HCT116 (cell line): Measurements from ENCODE around the gene CAMK2N1. TPM values are rescaled to one million over a fixed set of nuclear protein-coding genes. Genes with fewer than 3 reads are reported as not detected.

Experiments
- ATAC-seq: fragments of 200-7000 bp; cut with Tn5 transposase; 2 replicates; pipeline ENCODE4 v1.9.1; 2020; ENCODE audit warnings: mild to moderate bottlenecking, moderate library complexity
- BruUV-seq: library from RNA; stranded (reverse); fragments of 400-500 nt; replicated peaks from 2 replicates; lab custom pipeline; 2021; lab: Mats Ljungman, UMichigan
- CTCF ChIA-PET: fragments of 300-600 bp; sonication (Branson Sonifier 250); formaldehyde crosslinking; loops from one replicate; lab custom pipeline; 2021; ENCODE audit warnings: antibody characterized with exemption; lab: Charles Lee
- POLR2A ChIA-PET: fragments of 300-600, 350-600 bp; sonication (Branson Sonifier 250); formaldehyde crosslinking; loops from one replicate; lab custom pipeline; 2021; ENCODE audit warnings: antibody characterized with exemption; lab: Charles Lee
- RAD21 ChIA-PET, 2 experiments: fragments of 300-600 bp; sonication (Branson Sonifier 250); formaldehyde crosslinking; loops; one replicate each; lab custom pipeline; 2023; ENCODE audit warnings: low total read pairs in 2 of 2; ENCODE audit not compliant: uncharacterized antibody in 2 of 2, unreplicated experiment in 2 of 2, low non-redundant PET in 1 of 2; lab: Charles Lee
- DNase-seq: peaks from one replicate; pipeline ENCODE4 v3.0.0-alpha.2; 2010; ENCODE audit warnings: low read depth, low spot score
- H2AFZ ChIP-seq: fragments of 200-600 bp; shearing (Covaris generic), sonication (generic); 2 replicates; pipeline ENCODE4 v1.6.1; 2017; ENCODE audit warnings: low read depth, mixed run types, mixed read lengths, antibody characterized with exemption, low read length; ENCODE audit not compliant: poor library complexity, severe bottlenecking
- H3K27ac ChIP-seq: 2 replicates; pipeline ENCODE4 v1.5.1; 2012; ENCODE audit warnings: low read depth, low read length
- H3K27me3 ChIP-seq: fragments of 200-600 bp; sonication (generic); 2 replicates; pipeline ENCODE4 v1.6.1; 2016; ENCODE audit warnings: mixed run types, low read length, mixed read lengths; ENCODE audit not compliant: insufficient read depth
- H3K36me3 ChIP-seq, 2 experiments: fragments of 200-500 bp in 1 of 2; fragments of 200-600 bp in 1 of 2; sonication (Bioruptor generic) in 1 of 2; sonication (generic) in 1 of 2; 2 replicates each; pipeline versions ENCODE4 v1.5.1 to v1.6.1; 2014 to 2016; ENCODE audit warnings: low read length in 2 of 2, inconsistent platforms in 1 of 2, mixed read lengths in 1 of 2, mixed run types in 1 of 2; ENCODE audit not compliant: insufficient read depth in 2 of 2, control insufficient read depth in 1 of 2
- H3K4me1 ChIP-seq, 2 experiments: fragments of 200-600 bp in 1 of 2; sonication (generic) in 1 of 2; 2 replicates each; pipeline versions ENCODE4 v1.5.1 to v1.6.1; 2012 to 2017; ENCODE audit warnings: low read length in 2 of 2, inconsistent platforms in 1 of 2, mild to moderate bottlenecking in 1 of 2, mixed read lengths in 1 of 2, mixed run types in 1 of 2, moderate library complexity in 1 of 2; ENCODE audit not compliant: insufficient read depth in 2 of 2, control insufficient read depth in 1 of 2
- H3K4me2 ChIP-seq: fragments of 200-600 bp; sonication (generic); 2 replicates; pipeline ENCODE4 v1.6.1; 2017; ENCODE audit warnings: mixed run types, low read length, mixed read lengths
- H3K4me3 ChIP-seq, 2 experiments: fragments of 200-600 bp in 1 of 2; sonication (generic) in 1 of 2; replicated peaks in 1 of 2; 2 replicates each; pipeline ENCODE4 v1.5.1; 2011 to 2016; ENCODE audit warnings: low read length in 2 of 2, control low read depth in 1 of 2, low read depth in 1 of 2, mild to moderate bottlenecking in 1 of 2, mixed read lengths in 1 of 2, mixed run types in 1 of 2
- H3K79me2 ChIP-seq: fragments of 200-600 bp; sonication (generic); 2 replicates; pipeline ENCODE4 v1.6.1; 2017; ENCODE audit warnings: mild to moderate bottlenecking, mixed run types, low read length, moderate library complexity, mixed read lengths; ENCODE audit not compliant: insufficient read depth
- H3K9ac ChIP-seq: fragments of 200-600 bp; sonication (generic); 2 replicates; pipeline ENCODE4 v1.6.1; 2016; ENCODE audit warnings: low read length, mixed read lengths
- H3K9me2 ChIP-seq: fragments of 200-600 bp; sonication (generic), shearing (Covaris generic); 2 replicates; pipeline ENCODE4 v1.6.1; 2017; ENCODE audit warnings: mixed run types, mild to moderate bottlenecking, moderate library complexity; ENCODE audit not compliant: insufficient read depth
- H3K9me3 ChIP-seq, 2 experiments: fragments of 200-500 bp in 1 of 2; fragments of 200-600 bp in 1 of 2; sonication (Bioruptor generic) in 1 of 2; sonication (generic) in 1 of 2; 2 replicates each; pipeline ENCODE4 v1.6.1; 2014 to 2017; ENCODE audit warnings: low read length in 2 of 2, mixed read lengths in 2 of 2, inconsistent platforms in 1 of 2, low read depth in 1 of 2, mild to moderate bottlenecking in 1 of 2, mixed run types in 1 of 2, moderate library complexity in 1 of 2; ENCODE audit not compliant: control insufficient read depth in 1 of 2, insufficient read depth in 1 of 2
- H4K20me1 ChIP-seq: fragments of 200-600 bp; sonication (generic), shearing (Covaris generic); 2 replicates; pipeline ENCODE4 v1.6.1; 2017; ENCODE audit warnings: mixed run types, mild to moderate bottlenecking, moderate library complexity; ENCODE audit not compliant: insufficient read depth
- FOSL1 ChIP-seq: IDR thresholded peaks from 2 replicates; pipeline ENCODE4 v1.6.1; 2012; ENCODE audit warnings: low read depth
- POLR2AphosphoS5 ChIP-seq: IDR thresholded peaks from 2 replicates; pipeline ENCODE4 v1.6.1; 2011; ENCODE audit warnings: mild to moderate bottlenecking, low read depth, low read length, moderate library complexity
- SIN3A ChIP-seq: IDR thresholded peaks from 2 replicates; pipeline ENCODE4 v1.6.1; 2012; ENCODE audit warnings: low read depth
- SRF ChIP-seq: IDR thresholded peaks from 2 replicates; pipeline ENCODE4 v1.6.1; 2012; ENCODE audit warnings: low read depth
- TCF7L2 ChIP-seq: IDR thresholded peaks from 2 replicates; pipeline ENCODE4 v1.7.0; 2011; ENCODE audit warnings: borderline replicate concordance, inconsistent platforms; ENCODE audit not compliant: insufficient read depth, insufficient read length; ENCODE audit errors: extremely low read depth
- YY1 ChIP-seq: IDR thresholded peaks from 2 replicates; pipeline ENCODE4 v1.6.1; 2011; ENCODE audit warnings: low read length, low read depth, moderate library complexity, mild to moderate bottlenecking; ENCODE audit not compliant: insufficient replicate concordance; ENCODE audit errors: extremely low read depth
- ZNF274 ChIP-seq: fragments of 200-500 bp; sonication (Bioruptor generic); IDR thresholded peaks from 2 replicates; pipeline ENCODE4 v1.6.1; 2014; ENCODE audit warnings: mild to moderate bottlenecking, low read depth, low read length, inconsistent platforms
- intact Hi-C: fragments of 100-400 bp; cut with micrococcal nuclease; formaldehyde crosslinking; loops from 2 replicates; pipeline ENCODE4 v1.10.0; 2022
- total RNA-seq: library from RNA; stranded (reverse); gene quantifications from one replicate; pipeline ENCODE4 v1.2.1, GENCODE V29; 2021; ENCODE audit not compliant: unreplicated experiment
- TF ChIP-seq, protein P1 (sequence below): IDR thresholded peaks from 2 replicates; pipeline ENCODE4 v1.6.1; 2012
- TF ChIP-seq, protein P2 (sequence below): IDR thresholded peaks from 2 replicates; pipeline ENCODE4 v1.6.1; 2012

CAMK2N1 gene
- total RNA-seq, 1 experiment from 2014 or later: 20.5 TPM

DNA sequence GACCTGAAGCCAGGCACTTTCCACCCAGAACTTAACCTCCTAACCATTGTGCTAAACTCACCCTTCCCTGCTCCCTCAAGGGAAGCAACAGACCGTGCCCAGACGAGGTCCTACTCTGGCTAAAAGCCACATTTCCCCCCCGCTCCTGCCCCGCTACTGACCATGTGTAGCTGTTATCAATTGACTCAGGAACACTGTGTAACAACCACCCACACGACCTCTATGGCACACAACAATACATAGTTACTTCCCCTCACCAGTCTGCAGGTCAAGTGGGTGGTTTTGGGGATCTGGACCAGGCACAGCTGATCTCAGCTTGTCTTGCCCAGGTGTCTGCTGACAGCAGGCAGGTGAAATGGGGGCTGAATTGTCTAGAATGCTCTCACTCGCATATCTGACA lies 40.1 kb downstream of the CAMK2N1 start:
- Histone ChIP-seq H3K9me2 (no peaks in the 10 kb centered on the region), H3K9me3 (no peaks in the 10 kb centered on the region), H3K4me3 (no peak overlapping the region), H3K27me3 (no peaks in the 10 kb centered on the region; the same call in 1 of the 2 replicates), H3K4me2 (no peak overlapping the region), H3K27ac (no peak overlapping the region), H4K20me1 (no peaks in the 10 kb centered on the region), H3K4me1 (peaks cover 0 to 7% of the 10 kb centered on the region in 2 experiments; a peak in 2 of 4 replicates), H3K9ac (no peak overlapping the region), H3K79me2 (no peaks in the 10 kb centered on the region), H3K36me3 (no peaks in the 10 kb centered on the region), H2AFZ (no peak overlapping the region)
- ATAC-seq: no peak
- ChIA-PET POLR2A (no interaction called here), CTCF (interaction anchor here (1.0 kb wide), 1 partner anchor 12 kb away, joined by 3 read pairs; no protein-coding TSS in a partner anchor), RAD21 (no interaction called here)
- no peak for DNase-seq
- no TSS peak for BruUV-seq
- TF ChIP-seq FOSL1: no peak
- no peak for TF ChIP-seq SIN3A
- TF ChIP-seq, protein P1, sequence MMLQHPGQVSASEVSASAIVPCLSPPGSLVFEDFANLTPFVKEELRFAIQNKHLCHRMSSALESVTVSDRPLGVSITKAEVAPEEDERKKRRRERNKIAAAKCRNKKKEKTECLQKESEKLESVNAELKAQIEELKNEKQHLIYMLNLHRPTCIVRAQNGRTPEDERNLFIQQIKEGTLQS: no peak
- TF ChIP-seq TCF7L2: no peak
- no peak for TF ChIP-seq YY1
- TF ChIP-seq POLR2AphosphoS5: no peak
- no peak for TF ChIP-seq SRF
- TF ChIP-seq, protein P2, sequence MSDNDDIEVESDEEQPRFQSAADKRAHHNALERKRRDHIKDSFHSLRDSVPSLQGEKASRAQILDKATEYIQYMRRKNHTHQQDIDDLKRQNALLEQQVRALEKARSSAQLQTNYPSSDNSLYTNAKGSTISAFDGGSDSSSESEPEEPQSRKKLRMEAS: no peak
- intact Hi-C loops: no loop called here

DNA sequence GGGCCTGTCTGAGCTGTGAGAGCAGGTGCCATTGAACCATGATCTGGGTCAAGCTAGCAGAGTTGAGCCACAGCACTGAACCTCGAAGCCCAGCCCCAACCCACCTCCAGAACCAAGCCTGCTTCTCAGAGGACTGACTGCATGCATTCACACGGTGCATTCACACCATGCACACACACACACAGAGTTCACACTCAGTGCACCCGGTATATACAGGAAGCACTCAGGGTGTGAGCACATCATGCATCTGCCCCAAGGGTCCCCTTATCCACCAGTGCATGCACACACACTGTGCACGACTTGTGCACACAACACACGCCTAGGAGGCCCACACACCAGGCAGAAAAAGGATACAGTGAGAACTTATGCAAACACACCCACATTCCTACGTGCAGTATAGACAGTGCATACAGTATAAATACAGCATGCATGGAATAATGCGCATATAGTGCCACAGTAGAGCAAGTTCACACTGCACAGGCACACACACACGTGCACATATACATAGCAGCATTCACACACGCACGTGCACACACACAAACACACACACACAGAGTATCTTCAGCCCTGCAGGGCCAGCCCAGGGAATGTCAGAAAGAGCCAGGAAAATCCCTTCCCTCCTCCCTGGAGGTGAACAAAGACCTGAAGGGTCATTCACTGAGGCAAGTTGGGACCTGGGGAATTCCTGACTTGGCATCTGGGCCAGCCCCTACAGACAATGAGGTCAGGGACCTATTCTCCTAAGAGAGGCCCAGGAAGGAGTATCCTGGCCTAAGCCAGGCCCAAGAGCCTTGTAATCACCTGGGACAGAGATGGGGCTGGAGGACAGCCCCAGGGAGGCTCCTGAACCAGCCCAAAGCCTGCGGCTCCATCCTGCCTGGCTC lies 42.1 kb downstream of the CAMK2N1 start:
- Histone ChIP-seq H3K4me2 (no peak overlapping the region), H3K27ac (no peak overlapping the region), H3K79me2 (no peaks in the 10 kb centered on the region), H3K27me3 (no peaks in the 10 kb centered on the region)
- TF ChIP-seq ZNF274 (no peak), FOSL1 (no peak), YY1 (no peak)
- TF ChIP-seq, all 23 proteins: peak for 0
- Histone ChIP-seq H4K20me1 (no peaks in the 10 kb centered on the region), H3K9me3 (no peaks in the 10 kb centered on the region), H2AFZ (no peak overlapping the region), H3K4me1 (peaks cover 3 to 13% of the 10 kb centered on the region in 2 experiments; a peak in 3 of 4 replicates), H3K9ac (no peak overlapping the region), H3K36me3 (no peaks in the 10 kb centered on the region), H3K9me2 (no peaks in the 10 kb centered on the region), H3K4me3 (no peak overlapping the region)
- CTCF ChIA-PET: no interaction called here
- POLR2A ChIA-PET: no interaction called here
- no peak for ATAC-seq
- no peak for DNase-seq
- RAD21 ChIA-PET: no interaction called here
- intact Hi-C loops: no loop called here
- no TSS peak for BruUV-seq
